GM15510 (cell line): ENCODE data around the gene HHIPL1.

Source experiments
- POLR2A ChIP-seq: IDR thresholded peaks from 3 replicates; pipeline ENCODE4 v1.6.1; 2011; ENCODE audit warnings: borderline replicate concordance; ENCODE audit not compliant: insufficient read length; ENCODE audit errors: extremely low read depth

The HHIPL1 gene

GRCh38 chr14:99604766-99605298, 40.1 kb upstream of the HHIPL1 start:
- no peak for TF ChIP-seq POLR2A

DNA sequence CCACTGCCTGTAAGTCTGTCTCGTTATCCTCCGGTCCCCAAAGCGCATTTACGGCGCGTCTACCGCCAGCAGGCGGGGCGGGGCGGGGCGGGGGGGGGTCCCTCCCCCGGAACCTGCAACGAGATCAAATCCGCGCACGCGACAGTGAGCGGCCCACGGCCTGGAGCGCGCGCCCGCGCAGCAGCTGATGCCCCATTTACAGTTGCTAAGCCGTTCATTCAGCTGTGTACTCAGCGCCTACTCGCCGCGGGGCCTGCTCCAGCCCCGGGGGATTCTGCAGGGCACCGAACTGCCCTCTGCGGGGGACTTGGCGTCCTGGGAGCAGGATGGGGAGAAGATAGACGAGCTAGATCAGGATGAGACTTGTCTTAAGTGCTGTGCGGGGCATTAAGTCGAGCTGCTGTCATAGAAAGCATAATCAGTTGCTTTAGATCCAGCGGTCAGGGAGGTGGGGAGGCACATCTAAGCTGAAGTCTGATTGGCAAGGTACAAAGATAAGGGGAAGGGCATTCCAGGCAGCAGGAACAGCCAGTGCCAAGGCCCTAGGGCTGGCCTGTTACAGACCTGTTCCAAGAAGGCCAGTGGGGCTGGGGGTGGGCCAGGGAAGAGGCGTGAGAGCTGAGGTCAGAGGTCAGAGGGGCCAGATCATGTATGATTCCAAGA, 39.5 kb upstream of the HHIPL1 start:
- no peak for TF ChIP-seq POLR2A

GRCh38 chr14:99606359-99606758, 38.6 kb upstream of the HHIPL1 start:
- no peak for TF ChIP-seq POLR2A

DNA sequence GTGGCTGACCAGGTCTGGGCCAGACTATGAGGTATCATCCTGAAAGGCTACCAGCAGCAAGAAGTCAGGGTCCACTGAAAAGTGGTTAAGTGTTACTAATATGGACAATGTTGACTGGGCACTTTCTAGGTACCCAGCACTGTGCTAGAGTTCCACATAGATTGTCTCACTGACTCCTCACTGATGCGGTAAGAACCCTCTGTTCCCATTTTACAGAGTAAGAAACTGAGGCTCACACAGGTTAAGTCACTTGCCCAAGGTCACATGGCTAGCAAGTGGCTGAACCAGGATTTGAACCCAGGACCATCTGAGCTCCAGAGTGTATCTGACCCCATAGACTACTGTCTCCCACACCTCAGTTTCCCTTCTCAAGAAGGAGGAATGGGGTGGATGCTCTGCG, 36.3 kb upstream of the HHIPL1 start:
- no peak for TF ChIP-seq POLR2A

DNA sequence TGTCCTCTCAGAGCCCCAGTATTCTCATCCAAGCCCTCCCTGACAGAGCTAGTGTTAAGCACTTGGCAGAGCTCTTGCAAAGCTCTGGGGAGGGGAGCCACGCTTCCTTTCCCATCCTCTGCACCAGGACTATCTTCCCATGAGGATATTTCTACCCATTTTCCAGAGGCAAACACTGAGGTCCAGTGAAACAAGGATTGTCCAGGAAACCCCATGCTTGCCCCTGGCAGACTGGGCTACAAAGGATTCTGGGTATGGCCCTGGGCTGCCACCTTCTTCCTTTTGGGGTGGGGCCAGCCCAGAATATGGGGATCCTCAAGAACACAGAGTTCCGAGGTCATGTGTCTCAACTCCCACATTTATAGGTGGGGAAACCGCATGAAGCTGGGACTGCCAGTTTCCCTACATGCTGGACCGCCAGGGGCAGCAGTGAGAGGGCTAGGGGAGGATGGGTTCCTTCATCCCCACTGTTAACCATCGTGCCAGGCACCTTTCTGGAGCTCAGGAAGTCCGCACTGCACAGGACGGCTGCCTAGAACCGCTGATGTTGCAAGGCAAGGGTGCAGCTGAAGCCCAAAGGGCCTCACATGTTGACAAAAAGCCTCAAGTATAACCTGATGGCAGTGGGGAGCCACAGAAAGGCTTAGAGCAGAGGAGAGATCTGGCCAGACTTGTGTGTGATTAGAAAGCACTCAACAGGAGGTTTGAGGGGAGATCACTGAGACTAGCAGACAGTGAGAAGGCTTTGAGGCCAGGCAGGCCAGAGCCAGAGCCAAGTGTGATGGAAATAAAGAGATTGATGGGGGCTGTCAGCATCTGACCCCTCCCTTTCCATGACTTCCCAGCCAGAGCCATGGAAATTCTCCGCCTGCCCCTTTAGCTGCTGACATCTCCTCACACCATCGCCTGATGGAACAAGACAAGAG, 35.4 kb upstream of the HHIPL1 start:
- no peak for TF ChIP-seq POLR2A

DNA sequence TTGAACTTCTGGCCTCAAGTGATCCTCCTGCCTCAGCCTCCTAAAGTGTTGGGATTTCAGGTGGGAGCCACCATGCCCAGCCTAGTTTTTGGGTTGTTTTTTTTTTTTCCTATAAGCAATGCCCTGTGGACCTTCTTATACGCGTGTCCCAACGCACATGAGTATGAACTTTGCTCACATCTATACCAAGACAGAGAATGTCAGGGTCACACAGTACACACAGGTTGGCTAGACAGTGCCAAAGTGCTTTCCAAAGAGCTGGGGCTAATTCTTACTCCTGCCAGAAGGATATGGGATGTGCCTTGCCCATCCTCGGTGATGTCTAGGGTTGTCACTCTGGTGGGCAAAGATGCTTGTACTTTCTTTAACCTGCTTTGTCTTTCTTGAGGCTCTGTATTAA, 33.3 kb upstream of the HHIPL1 start:
- no peak for TF ChIP-seq POLR2A

DNA sequence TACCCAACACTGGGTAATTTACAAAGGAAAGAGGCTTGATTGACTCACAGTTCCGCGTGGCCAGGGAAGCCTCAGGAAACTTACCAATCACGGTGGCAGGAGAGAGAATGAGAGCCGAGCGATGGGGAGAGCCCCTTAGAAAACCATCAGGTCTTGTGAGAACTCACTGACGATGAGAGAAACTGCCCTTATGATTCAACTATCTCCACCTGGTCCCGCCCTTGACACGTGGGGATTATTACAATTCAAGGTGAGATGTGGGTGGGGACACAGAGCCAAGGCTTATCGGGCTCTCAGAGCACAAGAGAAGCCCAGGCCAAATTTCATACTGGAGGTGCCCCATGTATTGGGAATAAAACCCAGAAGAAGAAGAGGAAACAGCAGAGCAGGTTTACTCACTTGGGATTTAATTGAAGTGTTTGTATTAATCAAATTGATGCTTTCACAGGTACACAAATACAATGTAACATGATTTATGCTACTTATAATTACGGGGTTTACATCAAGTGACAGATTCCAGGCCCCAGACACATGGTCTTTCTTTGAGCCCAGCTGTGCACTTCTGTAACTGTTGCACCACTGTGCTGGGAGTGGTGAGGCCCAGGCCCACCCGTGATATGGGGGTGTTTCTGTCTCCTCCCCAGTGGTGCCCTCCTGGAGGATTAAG, 32.7 kb upstream of the HHIPL1 start:
- TF ChIP-seq POLR2A = no peak

GRCh38 chr14:99612738-99613330, 32.1 kb upstream of the HHIPL1 start:
- no peak for TF ChIP-seq POLR2A

GRCh38 chr14:99615497-99616157, 29.3 kb upstream of the HHIPL1 start:
- no peak for TF ChIP-seq POLR2A

DNA sequence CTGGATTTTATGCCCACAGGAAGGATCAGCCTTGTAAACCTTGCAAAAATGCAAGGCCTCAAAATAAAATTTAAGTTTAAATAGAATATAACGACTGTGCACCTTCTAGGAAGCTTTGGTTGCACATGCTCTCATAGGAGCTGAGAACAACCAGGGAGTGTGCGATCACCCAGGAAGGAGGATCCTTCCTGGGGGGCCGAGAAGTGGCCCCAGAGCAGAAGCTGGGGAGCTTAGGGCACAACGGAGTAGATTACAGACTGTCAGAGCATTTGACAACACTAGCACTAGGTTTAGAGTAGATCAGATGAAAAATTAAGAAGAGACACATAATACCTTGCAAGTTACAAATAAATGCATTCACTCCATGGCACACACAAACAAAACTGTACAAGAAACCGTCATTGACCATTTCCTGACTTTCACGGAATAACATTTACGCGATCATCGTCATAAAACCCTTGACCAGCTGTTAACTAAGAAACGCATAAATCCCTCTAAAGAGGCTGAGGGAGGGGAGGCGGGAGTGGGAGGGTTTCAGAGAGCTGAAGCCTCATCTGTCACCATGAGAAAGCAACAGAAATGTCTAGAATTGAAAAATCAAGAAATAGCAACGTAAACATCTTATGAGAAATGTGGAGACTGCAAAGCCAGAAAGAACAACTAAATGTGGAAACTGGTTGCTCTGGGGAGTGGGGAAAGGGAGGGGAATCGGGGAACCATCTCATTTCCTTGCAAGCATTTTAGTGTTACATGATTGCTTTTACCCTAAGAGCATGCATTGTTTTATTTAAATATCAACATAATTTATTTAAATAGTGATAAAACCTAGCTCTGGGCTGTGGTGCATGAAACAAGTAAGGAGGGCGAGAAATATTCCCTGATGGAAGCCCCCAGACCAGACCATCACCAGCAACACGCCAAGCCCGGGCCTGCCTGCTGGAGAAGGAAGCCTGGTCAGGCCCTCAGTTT, 27.8 kb upstream of the HHIPL1 start:
- no peak for TF ChIP-seq POLR2A

GRCh38 chr14:99619835-99620834, 24.8 kb upstream of the HHIPL1 start:
- no peak for TF ChIP-seq POLR2A

- TF ChIP-seq POLR2A = no peak
Measured at GRCh38 chr14:99621948-99622347, 23.0 kb upstream of the HHIPL1 start.
